GM23338 (cell line): ENCODE results near the gene ACTR2. TPM values are rescaled to one million over a fixed set of nuclear protein-coding genes. Genes with fewer than 3 reads are reported as not detected.

ENCODE experiments used
- ATAC-seq: fragments of 200-7000 bp; cut with Tn5 transposase; 3 replicates; pipeline ENCODE4 v1.9.1; 2020
- DNase-seq: peaks from one replicate; pipeline ENCODE4 v3.0.0-alpha.2; 2015; ENCODE audit warnings: low spot score
- H2AFZ ChIP-seq: fragments of 200-600 bp; sonication (generic); 2 replicates; pipeline ENCODE4 v1.8.0; 2016; ENCODE audit warnings: antibody characterized with exemption, mild to moderate bottlenecking, moderate library complexity
- H3F3A ChIP-seq: fragments of 200-600 bp; sonication (generic); replicated peaks from 2 replicates; pipeline ENCODE4 v1.8.0; 2017; ENCODE audit warnings: antibody characterized with exemption, mixed run types, low read depth
- H3K27ac ChIP-seq: fragments of 200-600 bp; sonication (generic); 2 replicates; pipeline ENCODE4 v1.6.1; 2016; ENCODE audit warnings: low read depth
- H3K27me3 ChIP-seq: fragments of 200-600 bp; sonication (generic); 2 replicates; pipeline ENCODE4 v1.8.0; 2016; ENCODE audit warnings: mild to moderate bottlenecking, mixed run types, moderate library complexity; ENCODE audit not compliant: insufficient read depth
- H3K36me3 ChIP-seq: fragments of 200-600 bp; sonication (generic); 2 replicates; pipeline ENCODE4 v1.8.0; 2016; ENCODE audit warnings: mild to moderate bottlenecking; ENCODE audit not compliant: insufficient read depth
- H3K4me1 ChIP-seq: fragments of 200-600 bp; sonication (generic); 2 replicates; pipeline ENCODE4 v1.8.0; 2016; ENCODE audit warnings: mild to moderate bottlenecking, moderate library complexity; ENCODE audit not compliant: insufficient read depth
- H3K4me2 ChIP-seq: fragments of 200-600 bp; sonication (generic); 2 replicates; pipeline ENCODE4 v1.7.1; 2017; ENCODE audit warnings: mixed run types
- H3K4me3 ChIP-seq: fragments of 200-600 bp; sonication (generic); 2 replicates; pipeline ENCODE4 v1.6.1; 2016; ENCODE audit warnings: mixed run types
- H3K79me2 ChIP-seq: fragments of 200-600 bp; sonication (generic); replicated peaks from 2 replicates; pipeline ENCODE4 v1.8.0; 2017; ENCODE audit warnings: mild to moderate bottlenecking; ENCODE audit not compliant: insufficient read depth
- H3K9me2 ChIP-seq: fragments of 200-600 bp; sonication (generic); 2 replicates; pipeline ENCODE4 v1.8.0; 2017; ENCODE audit not compliant: insufficient read depth
- H4K20me1 ChIP-seq: fragments of 200-600 bp; sonication (generic); replicated peaks from 2 replicates; pipeline ENCODE4 v1.8.0; 2017; ENCODE audit warnings: mild to moderate bottlenecking; ENCODE audit not compliant: insufficient read depth
- H3K27ac Mint-ChIP-seq: 2 replicates; pipeline ENCODE4 v1.8.0; 2020; ENCODE audit warnings: inconsistent platforms, mild to moderate bottlenecking, moderate library complexity, mixed read lengths
- H3K27me3 Mint-ChIP-seq: 3 replicates; pipeline ENCODE4 v1.8.0; 2022; ENCODE audit warnings: low read depth, mild to moderate bottlenecking, moderate library complexity, mixed read lengths, inconsistent platforms; ENCODE audit not compliant: insufficient read depth, poor library complexity
- H3K36me3 Mint-ChIP-seq: 3 replicates; pipeline ENCODE4 v1.8.0; 2021; ENCODE audit warnings: low read depth, mild to moderate bottlenecking, inconsistent platforms, moderate library complexity, mixed read lengths
- H3K4me1 Mint-ChIP-seq: 3 replicates; pipeline ENCODE4 v1.8.0; 2020; ENCODE audit warnings: mild to moderate bottlenecking, inconsistent platforms, mixed read lengths
- H3K4me3 Mint-ChIP-seq: 3 replicates; pipeline ENCODE4 v1.8.0; 2021; ENCODE audit warnings: moderate library complexity, mild to moderate bottlenecking, inconsistent platforms, mixed read lengths
- H3K9me3 Mint-ChIP-seq: 3 replicates; pipeline ENCODE4 v1.8.0; 2020; ENCODE audit warnings: moderate library complexity, mild to moderate bottlenecking, inconsistent platforms, mixed read lengths
- CREB1 ChIP-seq: fragments of 250-450 bp; sonication (Bioruptor Pico); IDR thresholded peaks from 2 replicates; pipeline ENCODE4 v1.5.0; 2020; ENCODE audit warnings: low read depth, mild to moderate bottlenecking, moderate library complexity
- CTCF ChIP-seq, 2 experiments: fragments of 200-600 bp in 1 of 2; sonication (generic) in 1 of 2; conservative IDR thresholded peaks; 2 replicates each; pipeline versions ENCODE4 v1.5.1 to v1.6.1; 2016 to 2017; ENCODE audit warnings: antibody characterized with exemption in 2 of 2, low read depth in 2 of 2, mild to moderate bottlenecking in 2 of 2, moderate library complexity in 1 of 2
- ETS1 ChIP-seq: IDR thresholded peaks from 2 replicates; pipeline ENCODE4 v1.6.1; 2016; ENCODE audit warnings: antibody characterized with exemption
- EZH2 ChIP-seq: fragments of 200-600 bp; sonication (generic); IDR thresholded peaks from one replicate; pipeline ENCODE4 v1.8.0; 2017; ENCODE audit warnings: antibody characterized with exemption, mild to moderate bottlenecking, low read depth; ENCODE audit not compliant: unreplicated experiment
- EZH2phosphoT487 ChIP-seq: fragments of 200-600 bp; sonication (generic); IDR thresholded peaks from one replicate; pipeline ENCODE4 v1.8.1; 2018; ENCODE audit warnings: antibody characterized with exemption; ENCODE audit not compliant: unreplicated experiment
- JUNB ChIP-seq: IDR thresholded peaks from one replicate; pipeline ENCODE4 v1.6.1; 2016; ENCODE audit warnings: antibody characterized with exemption; ENCODE audit not compliant: unreplicated experiment
- NANOG ChIP-seq: IDR thresholded peaks from 2 replicates; pipeline ENCODE4 v1.6.1; 2016; ENCODE audit warnings: antibody characterized with exemption, borderline replicate concordance
- POLR2AphosphoS5 ChIP-seq: IDR thresholded peaks from 2 replicates; pipeline ENCODE4 v1.6.1; 2016; ENCODE audit warnings: antibody characterized with exemption, low read depth
- STAT1 ChIP-seq: IDR thresholded peaks from one replicate; pipeline ENCODE4 v1.6.1; 2016; ENCODE audit warnings: antibody characterized with exemption; ENCODE audit not compliant: unreplicated experiment
- ZNF114 ChIP-seq: fragments of 250-450 bp; sonication (Bioruptor Pico); IDR thresholded peaks from 2 replicates; pipeline ENCODE4 v1.5.0; 2020; ENCODE audit warnings: mild to moderate bottlenecking, moderate library complexity
- ZNF331 ChIP-seq: fragments of 250-450 bp; sonication (Bioruptor Pico); IDR thresholded peaks from 2 replicates; pipeline ENCODE4 v1.5.0; 2020; ENCODE audit warnings: low read depth, mild to moderate bottlenecking, moderate library complexity
- ZNF462 ChIP-seq: fragments of 250-450 bp; sonication (Bioruptor Pico); IDR thresholded peaks from 2 replicates; pipeline ENCODE4 v1.5.0; 2020; ENCODE audit warnings: mild to moderate bottlenecking, moderate library complexity
- polyA plus RNA-seq: library from polyadenylated mRNA; unstranded; fragments of >200 nt; fragmentation: Nextera tagmentation; extraction: Ambion mirVana; gene quantifications from 2 replicates; pipeline ENCODE4 v1.2.1, GENCODE V29; 2016
- total RNA-seq: library from RNA; depleted of rRNA; stranded (reverse); fragments of >200 nt; shearing (Covaris generic); gene quantifications from 2 replicates; pipeline ENCODE4 v1.2.3, GENCODE V29; 2014
- TF ChIP-seq, protein P1 (sequence below): IDR thresholded peaks from one replicate; pipeline ENCODE4 v1.6.1; 2018; ENCODE audit warnings: antibody characterized with exemption; ENCODE audit not compliant: unreplicated experiment

The ACTR2 gene
- total and polyA plus RNA-seq, 2 experiments from 2014 or later: 73.6 to 87.6 TPM

DNA sequence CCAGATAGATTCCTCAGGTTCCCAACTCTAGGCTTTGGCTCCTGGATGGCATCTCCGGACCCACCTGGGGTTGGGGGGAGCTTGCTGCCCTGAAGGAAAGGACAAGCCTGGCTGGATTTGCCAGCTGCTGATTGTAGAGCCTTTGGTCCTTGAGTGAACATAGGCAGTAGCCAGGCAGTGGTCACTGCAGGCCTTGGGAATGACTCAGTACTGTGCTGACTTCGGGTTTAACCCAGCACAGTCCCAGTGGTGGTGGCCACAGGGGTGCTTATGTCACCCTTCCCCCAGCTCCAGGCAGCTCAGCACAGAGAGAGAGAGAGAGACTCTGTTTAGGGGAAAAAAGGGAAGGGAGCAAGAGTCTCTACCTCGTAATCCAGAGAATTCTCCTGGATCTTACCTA lies 27.7 kb upstream of the ACTR2 start:
- Mint-ChIP-seq H3K27ac (no peak overlapping the region), H3K4me1 (peaks cover 9% of the 10 kb centered on the region), H3K4me3 (no peak overlapping the region), H3K27me3 (peaks cover 1% of the 10 kb centered on the region), H3K36me3 (no peaks in the 10 kb centered on the region), H3K9me3 (no peaks in the 10 kb centered on the region)
- H4K20me1 ChIP-seq: no peaks in the 10 kb centered on the region
- TF ChIP-seq ZNF114 (CRISPR knock-in tag) (no peak), ZNF462 (no peak), CREB1 (CRISPR knock-in tag) (no peak), JUNB (no peak), NANOG (no peak), EZH2 (no peak), ZNF331 (no peak), CTCF (conservative IDR thresholded peaks at IDR 0.05; ENCODE audit: low read depth in 2 of 2) (no peak), POLR2AphosphoS5 (no peak), ETS1 (no peak), STAT1 (no peak), EZH2phosphoT487 (no peak)
- TF ChIP-seq, protein P1, sequence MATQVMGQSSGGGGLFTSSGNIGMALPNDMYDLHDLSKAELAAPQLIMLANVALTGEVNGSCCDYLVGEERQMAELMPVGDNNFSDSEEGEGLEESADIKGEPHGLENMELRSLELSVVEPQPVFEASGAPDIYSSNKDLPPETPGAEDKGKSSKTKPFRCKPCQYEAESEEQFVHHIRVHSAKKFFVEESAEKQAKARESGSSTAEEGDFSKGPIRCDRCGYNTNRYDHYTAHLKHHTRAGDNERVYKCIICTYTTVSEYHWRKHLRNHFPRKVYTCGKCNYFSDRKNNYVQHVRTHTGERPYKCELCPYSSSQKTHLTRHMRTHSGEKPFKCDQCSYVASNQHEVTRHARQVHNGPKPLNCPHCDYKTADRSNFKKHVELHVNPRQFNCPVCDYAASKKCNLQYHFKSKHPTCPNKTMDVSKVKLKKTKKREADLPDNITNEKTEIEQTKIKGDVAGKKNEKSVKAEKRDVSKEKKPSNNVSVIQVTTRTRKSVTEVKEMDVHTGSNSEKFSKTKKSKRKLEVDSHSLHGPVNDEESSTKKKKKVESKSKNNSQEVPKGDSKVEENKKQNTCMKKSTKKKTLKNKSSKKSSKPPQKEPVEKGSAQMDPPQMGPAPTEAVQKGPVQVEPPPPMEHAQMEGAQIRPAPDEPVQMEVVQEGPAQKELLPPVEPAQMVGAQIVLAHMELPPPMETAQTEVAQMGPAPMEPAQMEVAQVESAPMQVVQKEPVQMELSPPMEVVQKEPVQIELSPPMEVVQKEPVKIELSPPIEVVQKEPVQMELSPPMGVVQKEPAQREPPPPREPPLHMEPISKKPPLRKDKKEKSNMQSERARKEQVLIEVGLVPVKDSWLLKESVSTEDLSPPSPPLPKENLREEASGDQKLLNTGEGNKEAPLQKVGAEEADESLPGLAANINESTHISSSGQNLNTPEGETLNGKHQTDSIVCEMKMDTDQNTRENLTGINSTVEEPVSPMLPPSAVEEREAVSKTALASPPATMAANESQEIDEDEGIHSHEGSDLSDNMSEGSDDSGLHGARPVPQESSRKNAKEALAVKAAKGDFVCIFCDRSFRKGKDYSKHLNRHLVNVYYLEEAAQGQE: no peak
- ATAC-seq: no peak
- H3K27ac ChIP-seq: no peak overlapping the region
- H3K4me1 ChIP-seq: peaks cover 8% of the 10 kb centered on the region; the same call in 1 of the 2 replicates
- H2AFZ ChIP-seq: no peak overlapping the region
- no peak overlapping the region for H3K4me3 ChIP-seq
- H3K79me2 ChIP-seq: no peaks in the 10 kb centered on the region
- H3K4me2 ChIP-seq: no peak overlapping the region
- H3K36me3 ChIP-seq: no peaks in the 10 kb centered on the region
- no peak for DNase-seq
- no peaks in the 10 kb centered on the region for H3K27me3 ChIP-seq
- no peaks in the 10 kb centered on the region for H3F3A ChIP-seq
- no peaks in the 10 kb centered on the region for H3K9me2 ChIP-seq
